Hematopoietic multipotent progenitor cell treated with erythropoietin and hydrocortisone succinate and interleukin-3 and kit ligand, for 6 days (in vitro differentiated cells): ENCODE data around the gene SFMBT1.
A peak's percentile ranks its signal among the peaks of the same experiment; 100 is the strongest.

ENCODE experiments used
- DNase-seq: peaks from one replicate; pipeline ENCODE4 v3.0.0-alpha.2; 2015

Gene SFMBT1

GRCh38 chr3:52912885-52913731 is 132.8 kb downstream of the SFMBT1 start:
- peak; percentile 96 for DNase-seq

DNA sequence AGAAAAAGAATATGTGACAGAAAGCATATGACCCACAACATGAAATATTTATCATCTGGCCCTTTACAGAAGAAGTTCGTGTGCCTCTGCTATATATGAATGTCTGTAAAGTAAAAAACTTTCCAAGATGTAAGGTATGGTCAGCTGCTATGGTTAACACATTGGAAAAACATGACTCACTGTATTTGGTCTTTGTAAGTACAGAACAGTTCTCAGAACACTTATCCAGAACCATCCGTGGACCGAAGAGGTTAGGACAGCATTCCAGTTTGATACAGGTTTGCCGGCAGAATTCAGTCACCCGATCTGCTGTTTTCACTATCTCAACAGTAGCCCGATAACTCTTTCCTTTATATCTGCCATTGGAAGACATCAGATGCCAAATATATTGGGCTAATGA is 135.1 kb downstream of the SFMBT1 start:
- DNase-seq = no peak

GRCh38 chr3:52907497-52907896 is 138.4 kb downstream of the SFMBT1 start:
- DNase-seq = peak; percentile 24

DNA sequence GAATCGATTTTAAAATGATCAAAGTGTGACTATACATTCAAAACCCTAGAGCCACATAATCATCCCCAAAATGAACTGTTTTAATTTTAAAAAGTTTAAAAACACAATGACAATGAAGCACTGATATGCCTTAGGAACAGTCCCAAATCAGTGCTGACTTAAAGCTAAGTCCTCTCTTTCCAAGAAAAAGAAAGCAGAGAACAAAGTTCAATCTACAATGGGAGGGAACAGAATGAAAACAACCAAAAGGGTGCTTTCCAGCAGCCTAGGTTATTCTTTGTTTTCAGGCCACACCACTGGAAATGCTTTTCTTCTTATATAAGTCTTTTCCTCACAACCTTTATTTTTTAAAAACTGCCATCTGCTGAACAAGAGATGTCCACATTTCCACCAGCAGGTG is 141.3 kb downstream of the SFMBT1 start:
- DNase-seq = no peak

- DNase-seq = no peak
These were observed 141.9 kb downstream of the SFMBT1 start for GRCh38 chr3:52904000-52904399.

GRCh38 chr3:52897130-52898122 is 148.4 kb downstream of the SFMBT1 start, which contains the start of gene STIMATE:
STIMATE (minus strand) TSS chr3:52897548; CDS start chr3:52897450, 98 bp downstream.
- DNase-seq = peak; percentile 90

GRCh38 chr3:52896613-52897012 is 149.3 kb downstream of the SFMBT1 start:
- DNase-seq = peak; percentile 18

- no peak for DNase-seq
These were observed 149.7 kb downstream of the SFMBT1 start for GRCh38 chr3:52896151-52896550.

DNA sequence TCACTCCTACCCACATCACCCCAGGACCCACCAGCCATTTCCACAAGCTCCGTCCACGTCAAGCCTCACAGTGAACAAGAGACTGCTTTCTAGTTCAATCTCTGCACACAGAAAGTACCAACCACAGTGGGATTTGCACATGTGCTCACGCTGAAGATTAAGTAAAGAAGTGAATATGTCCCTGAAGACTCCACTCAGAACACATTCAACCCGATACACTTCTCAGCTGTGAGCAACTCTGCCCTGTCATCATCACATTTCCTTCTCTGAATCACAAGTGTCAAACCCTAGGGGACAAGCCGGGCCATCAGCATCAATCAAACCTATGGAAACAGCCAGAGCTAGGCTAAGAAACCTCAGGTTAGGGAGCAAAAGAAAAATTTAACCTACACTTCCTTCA is 150.5 kb downstream of the SFMBT1 start:
- DNase-seq = no peak

GRCh38 chr3:52894756-52895155 is 151.1 kb downstream of the SFMBT1 start:
- no peak for DNase-seq

GRCh38 chr3:52893723-52894122 is 152.2 kb downstream of the SFMBT1 start:
- DNase-seq = peak; percentile 15

- peak; percentile 38 for DNase-seq
These were observed 153.1 kb downstream of the SFMBT1 start for GRCh38 chr3:52892625-52893311.

DNA sequence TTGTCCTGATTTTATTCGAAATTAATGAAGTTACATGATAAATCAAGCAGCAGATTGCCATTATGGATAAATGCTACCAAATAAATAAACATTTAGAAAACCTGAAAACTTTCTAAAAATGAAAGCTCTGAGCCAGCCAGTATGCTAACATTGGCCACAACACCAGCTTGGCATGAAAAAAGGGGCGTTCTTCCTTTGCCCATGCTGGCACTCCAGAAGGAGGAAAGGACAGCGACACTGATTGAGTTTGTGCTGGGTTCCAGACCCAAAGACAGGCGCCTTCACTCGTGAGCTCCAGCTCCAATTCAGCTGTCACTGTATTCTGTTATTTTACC is 153.6 kb downstream of the SFMBT1 start:
- DNase-seq = no peak

- peak; percentile 80 for DNase-seq
These were observed 154.2 kb downstream of the SFMBT1 start for GRCh38 chr3:52891615-52892081.

DNA sequence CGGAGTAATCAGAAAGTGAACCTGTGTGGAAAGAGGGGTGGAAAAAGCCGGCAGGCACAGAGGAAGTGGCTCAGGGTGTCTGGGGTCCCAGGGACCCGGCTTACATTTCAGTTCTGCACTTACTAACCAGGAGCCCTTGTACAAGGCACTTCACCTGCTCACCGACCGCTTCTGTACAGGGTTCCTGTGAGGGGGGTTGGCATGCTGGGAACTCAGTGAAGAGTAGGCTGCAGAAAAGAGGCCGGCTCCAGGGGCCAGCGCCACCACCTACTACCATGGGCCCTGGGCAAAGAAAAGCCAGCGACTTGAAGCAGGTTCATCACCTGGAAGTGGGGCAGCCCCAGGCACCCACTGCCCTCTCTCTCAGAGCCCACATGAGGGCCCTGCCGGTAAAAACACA is 154.7 kb downstream of the SFMBT1 start:
- no peak for DNase-seq

DNA sequence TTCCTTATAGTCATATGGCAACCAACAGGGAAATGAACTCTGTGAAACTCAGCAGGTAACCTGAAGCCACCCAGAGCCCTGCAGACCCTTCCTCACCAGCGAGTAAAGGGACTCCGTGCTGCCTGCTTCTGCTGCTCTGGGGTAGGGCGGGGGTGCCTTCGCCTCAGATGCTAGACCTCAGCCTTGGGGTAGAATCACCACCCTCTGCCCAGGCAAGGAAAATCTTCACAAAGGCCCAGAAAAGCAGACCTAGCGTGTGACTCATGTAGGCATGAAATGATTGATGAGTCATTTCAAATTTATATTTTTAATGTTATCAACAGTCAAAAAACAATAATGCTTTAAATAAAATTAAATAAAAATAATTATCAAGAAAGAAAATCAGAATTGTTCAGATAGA is 155.1 kb downstream of the SFMBT1 start:
- no peak for DNase-seq

DNA sequence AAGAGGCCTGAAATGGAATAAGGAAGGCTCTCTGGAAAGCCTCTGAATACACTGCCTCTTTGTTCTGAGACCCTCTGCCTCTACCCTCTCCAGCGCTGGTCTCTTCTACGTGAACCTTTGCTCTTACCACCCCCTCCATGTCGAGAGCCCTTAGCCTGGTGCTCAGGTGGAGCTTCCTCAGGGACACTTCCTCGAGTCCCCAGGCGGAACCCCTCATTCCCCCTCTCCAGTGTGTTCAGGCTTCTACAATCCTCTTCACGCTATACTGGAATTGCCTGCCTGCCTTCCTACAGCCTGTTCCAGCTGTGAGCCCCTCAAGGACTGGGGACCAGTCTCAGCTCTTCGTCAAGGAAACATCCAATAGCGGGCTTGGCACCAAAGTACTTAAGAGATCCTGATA is 156.0 kb downstream of the SFMBT1 start:
- DNase-seq = no peak

DNA sequence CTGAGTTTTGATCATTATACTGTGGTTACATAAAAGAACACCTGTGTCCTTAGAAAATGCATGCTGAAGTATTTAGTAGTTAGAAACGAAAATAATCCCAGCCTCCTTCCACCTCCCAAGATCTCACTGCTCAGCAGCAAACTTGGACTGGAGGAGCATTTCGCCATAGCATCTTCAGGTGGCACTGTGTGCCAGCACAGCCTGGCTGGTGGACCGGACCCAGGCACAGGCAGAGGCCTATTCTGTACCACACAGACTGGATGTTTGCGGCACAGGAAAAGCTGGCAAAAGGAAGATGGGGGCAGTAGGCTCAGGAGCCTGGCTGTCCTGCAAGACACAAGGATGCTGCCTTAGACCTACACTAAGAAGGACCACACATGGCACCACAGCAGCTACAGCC is 158.7 kb downstream of the SFMBT1 start:
- DNase-seq = no peak

DNA sequence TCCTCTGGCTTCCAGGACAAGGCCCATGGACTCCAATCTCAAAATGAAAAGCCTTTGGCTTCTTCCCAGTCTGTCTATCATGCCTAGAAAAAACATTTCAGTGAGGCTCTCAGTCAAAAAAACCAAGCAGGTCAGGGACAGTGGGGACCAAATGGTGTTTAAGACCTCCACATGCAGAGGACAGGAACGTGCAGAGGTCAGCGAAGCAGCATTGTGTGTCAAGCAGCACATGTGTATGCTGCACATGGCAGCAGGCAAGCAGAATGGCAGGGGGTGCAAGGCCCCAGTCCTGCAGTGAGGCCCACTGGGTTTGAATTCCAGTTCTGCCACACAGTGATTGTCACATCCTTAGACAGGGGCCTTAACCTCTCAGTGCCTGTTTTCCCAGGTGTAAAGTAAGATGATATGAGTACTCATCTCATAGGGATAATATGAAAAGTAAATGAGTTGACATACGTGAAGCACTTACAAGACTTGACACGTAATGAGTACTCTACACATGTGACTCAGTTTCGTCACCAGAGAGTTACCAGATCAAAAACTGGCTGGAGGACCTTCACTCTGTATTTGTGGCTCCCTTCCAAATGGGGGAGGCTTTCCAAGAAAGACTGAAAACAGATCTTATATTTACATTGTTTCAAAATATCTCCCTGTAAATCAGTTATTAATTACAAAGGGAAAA is 159.7 kb downstream of the SFMBT1 start:
- no peak for DNase-seq

- no peak for DNase-seq
These were observed 163.5 kb downstream of the SFMBT1 start for GRCh38 chr3:52882377-52882776.

GRCh38 chr3:52881871-52882270 is 164.0 kb downstream of the SFMBT1 start:
- DNase-seq = no peak

GRCh38 chr3:52880474-52880873 is 165.4 kb downstream of the SFMBT1 start:
- no peak for DNase-seq
